MM.1S (cell line): Measurements from ENCODE around the gene MIPOL1.

ENCODE experiments used
- DNase-seq: peaks from one replicate; pipeline ENCODE4 v3.0.0-alpha.2; 2015
- H2AFZ ChIP-seq: fragments of 300-600 bp; sonication (generic); 2 replicates; pipeline ENCODE4 v1.6.0; 2016; ENCODE audit warnings: antibody characterized with exemption, low read length
- H3F3A ChIP-seq: fragments of 300-600 bp; sonication (generic); 2 replicates; pipeline ENCODE4 v1.6.1; 2016; ENCODE audit warnings: mild to moderate bottlenecking, antibody characterized with exemption, low read length, moderate library complexity, mixed read lengths; ENCODE audit not compliant: insufficient read depth
- H3K27ac ChIP-seq: fragments of 300-600 bp; sonication (generic); 2 replicates; pipeline ENCODE4 v1.5.1; 2016; ENCODE audit warnings: mild to moderate bottlenecking, low read length
- H3K27me3 ChIP-seq: fragments of 300-600 bp; sonication (generic); replicated peaks from 2 replicates; pipeline ENCODE4 v1.6.0; 2016; ENCODE audit warnings: low read length; ENCODE audit not compliant: insufficient read depth
- H3K36me3 ChIP-seq: fragments of 300-600 bp; sonication (generic); replicated peaks from 2 replicates; pipeline ENCODE4 v1.6.1; 2016; ENCODE audit warnings: mild to moderate bottlenecking, low read length, mixed read lengths; ENCODE audit not compliant: insufficient read depth
- H3K4me1 ChIP-seq: fragments of 300-600 bp; sonication (generic); 2 replicates; pipeline ENCODE4 v1.6.1; 2016; ENCODE audit warnings: low read length, mixed read lengths
- H3K4me2 ChIP-seq: fragments of 300-600 bp; sonication (generic); 2 replicates; pipeline ENCODE4 v1.6.0; 2016; ENCODE audit warnings: low read depth, low read length
- H3K4me3 ChIP-seq: fragments of 300-600 bp; sonication (generic); 2 replicates; pipeline ENCODE4 v1.5.1; 2016; ENCODE audit warnings: low read length, mixed read lengths
- H3K79me2 ChIP-seq: fragments of 300-600 bp; sonication (generic); 2 replicates; pipeline ENCODE4 v1.6.1; 2016; ENCODE audit warnings: mixed run types, low read length, mixed read lengths
- H3K9ac ChIP-seq: fragments of 300-600 bp; sonication (generic); 2 replicates; pipeline ENCODE4 v1.6.1; 2016; ENCODE audit warnings: low read length, mixed read lengths
- H3K9me2 ChIP-seq: fragments of 300-600 bp; sonication (generic); replicated peaks from 2 replicates; pipeline ENCODE4 v1.6.1; 2016; ENCODE audit warnings: mild to moderate bottlenecking, low read length, mixed read lengths; ENCODE audit not compliant: insufficient read depth
- H3K9me3 ChIP-seq: fragments of 300-600 bp; sonication (generic); replicated peaks from 2 replicates; pipeline ENCODE4 v1.6.1; 2016; ENCODE audit warnings: mild to moderate bottlenecking, low read length, mixed read lengths; ENCODE audit not compliant: insufficient read depth
- H4K20me1 ChIP-seq: fragments of 300-600 bp; sonication (generic); 2 replicates; pipeline ENCODE4 v1.6.1; 2016; ENCODE audit warnings: mild to moderate bottlenecking, low read length, moderate library complexity, mixed read lengths; ENCODE audit not compliant: insufficient read depth
- CTCF ChIP-seq: fragments of 300-600 bp; sonication (generic); IDR thresholded peaks from 2 replicates; pipeline ENCODE4 v1.5.1; 2016; ENCODE audit warnings: antibody characterized with exemption, low read length, mixed read lengths
- EZH2 ChIP-seq: fragments of 300-600 bp; sonication (generic); optimal IDR thresholded peaks from 2 replicates; pipeline ENCODE3; 2017; ENCODE audit warnings: low read depth, mild to moderate bottlenecking, antibody characterized with exemption, low read length, mixed read lengths
- EZH2phosphoT487 ChIP-seq: fragments of 300-600 bp; sonication (generic); IDR thresholded peaks from 2 replicates; pipeline ENCODE4 v1.6.1; 2018; ENCODE audit warnings: antibody characterized with exemption, low read length

MIPOL1 gene

DNA sequence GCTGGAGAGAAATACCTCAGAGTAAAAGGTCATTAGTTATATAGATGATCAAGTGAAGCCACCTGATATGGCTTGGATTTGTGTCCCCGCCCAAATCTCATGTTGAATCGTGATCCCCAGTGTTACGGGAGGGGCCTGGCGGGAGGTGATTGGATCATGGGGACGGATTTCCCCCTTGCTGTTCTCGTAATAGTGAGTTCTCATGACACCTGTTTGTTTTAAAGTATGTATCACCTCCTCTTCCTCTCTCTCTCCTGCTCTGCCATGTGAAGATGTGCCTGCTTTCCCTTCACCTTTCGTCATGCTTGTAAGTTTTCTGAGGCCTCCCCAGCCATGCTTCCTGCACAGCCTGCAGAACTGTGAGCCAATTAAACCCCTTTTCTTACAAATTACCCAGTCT, 272.5 kb downstream of the MIPOL1 start:
- H3K9me3 ChIP-seq: no peaks in the 10 kb centered on the region

DNA sequence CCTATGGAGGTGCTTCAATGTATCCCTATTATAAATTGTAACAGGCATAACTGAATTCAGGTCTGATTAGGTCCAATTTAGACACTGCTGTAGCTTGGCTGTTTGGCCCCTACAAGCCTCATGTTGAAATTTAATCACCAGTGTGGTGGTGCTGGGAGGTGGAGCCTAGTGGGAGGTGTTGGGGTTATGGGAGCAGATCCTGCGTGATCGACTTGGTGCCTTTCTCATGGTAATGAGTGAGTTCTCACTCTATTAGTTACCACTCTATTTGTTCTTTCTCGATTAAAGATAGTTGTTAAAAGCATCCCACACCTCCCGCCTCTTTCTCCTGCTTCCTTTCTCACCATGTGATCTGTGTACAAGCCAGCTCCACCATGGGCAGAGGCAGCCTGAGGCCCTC, 275.2 kb downstream of the MIPOL1 start:
- TF ChIP-seq EZH2 (no peak), EZH2phosphoT487 (no peak), CTCF (no peak)
- Histone ChIP-seq H3K27ac (no peak overlapping the region), H3K4me3 (no peak overlapping the region), H3K79me2 (no peaks in the 10 kb centered on the region), H2AFZ (no peak overlapping the region), H3K36me3 (no peaks in the 10 kb centered on the region), H3F3A (no peaks in the 10 kb centered on the region), H3K27me3 (no peaks in the 10 kb centered on the region), H3K4me2 (no peak overlapping the region), H3K9ac (no peak overlapping the region), H4K20me1 (no peaks in the 10 kb centered on the region), H3K4me1 (no peaks in the 10 kb centered on the region), H3K9me3 (no peaks in the 10 kb centered on the region), H3K9me2 (no peaks in the 10 kb centered on the region)
- no peak for DNase-seq

More for the DNA sequence above, 272.5 kb downstream of the MIPOL1 start:
- Histone ChIP-seq H4K20me1 (no peaks in the 10 kb centered on the region), H3K4me1 (no peaks in the 10 kb centered on the region), H3K36me3 (no peaks in the 10 kb centered on the region), H2AFZ (no peak overlapping the region), H3K27ac (no peak overlapping the region), H3K4me3 (no peak overlapping the region), H3K27me3 (no peaks in the 10 kb centered on the region), H3K9me2 (no peaks in the 10 kb centered on the region), H3K79me2 (no peaks in the 10 kb centered on the region), H3K9ac (no peak overlapping the region), H3F3A (no peaks in the 10 kb centered on the region), H3K4me2 (no peak overlapping the region)
- DNase-seq: no peak
- TF ChIP-seq EZH2phosphoT487 (no peak), EZH2 (no peak), CTCF (no peak)

DNA sequence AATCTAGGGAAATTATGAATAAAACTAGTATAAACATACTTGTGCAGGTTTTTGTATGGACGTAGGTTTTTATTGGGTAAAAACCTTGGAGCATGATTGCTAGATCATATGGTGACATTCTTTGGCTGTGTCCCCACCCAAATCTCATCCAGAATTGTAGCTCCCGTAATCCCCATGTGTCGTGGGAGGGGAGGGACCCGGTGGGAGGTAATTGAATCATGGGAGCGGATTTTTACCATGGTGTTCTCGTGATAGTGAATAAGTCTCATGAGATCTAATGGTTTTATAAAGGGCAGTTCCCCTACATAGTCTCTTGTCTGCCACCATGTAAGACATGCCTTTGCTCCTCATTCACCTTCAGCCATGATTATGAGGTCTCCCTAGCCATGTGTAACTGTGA, 276.5 kb downstream of the MIPOL1 start:
- no peak for DNase-seq
- TF ChIP-seq CTCF: no peak
- no peak for TF ChIP-seq EZH2phosphoT487
- no peak for TF ChIP-seq EZH2
- Histone ChIP-seq H2AFZ (no peak overlapping the region), H3K4me3 (no peak overlapping the region), H3K9me2 (no peaks in the 10 kb centered on the region), H3K4me2 (no peak overlapping the region), H3K4me1 (no peaks in the 10 kb centered on the region), H3K36me3 (no peaks in the 10 kb centered on the region), H3K9me3 (no peaks in the 10 kb centered on the region), H3K79me2 (no peaks in the 10 kb centered on the region), H3K27ac (no peak overlapping the region), H4K20me1 (no peaks in the 10 kb centered on the region), H3F3A (no peaks in the 10 kb centered on the region), H3K27me3 (no peaks in the 10 kb centered on the region), H3K9ac (no peak overlapping the region)
